Nephron (organoid): ENCODE results near the gene TDRD5.

Experiments used
- H3K27ac Mint-ChIP-seq, 3 experiments: 2 replicates each; pipeline ENCODE4 v1.8.0; 2020; ENCODE audit warnings: mixed read lengths in 3 of 3, mild to moderate bottlenecking in 2 of 3, moderate library complexity in 1 of 3
- H3K27me3 Mint-ChIP-seq: 2 replicates; pipeline ENCODE4 v1.8.0; 2021; ENCODE audit warnings: low read depth, mild to moderate bottlenecking, moderate library complexity, mixed read lengths
- H3K36me3 Mint-ChIP-seq: 2 replicates; pipeline ENCODE4 v1.8.0; 2020; ENCODE audit warnings: low read depth, mixed read lengths
- H3K4me1 Mint-ChIP-seq: 2 replicates; pipeline ENCODE4 v1.8.0; 2020; ENCODE audit warnings: mixed read lengths
- H3K4me3 Mint-ChIP-seq, 3 experiments: 2 replicates each; pipeline ENCODE4 v1.8.0; 2020; ENCODE audit warnings: mild to moderate bottlenecking in 3 of 3, mixed read lengths in 3 of 3, moderate library complexity in 2 of 3
- H3K9me3 Mint-ChIP-seq: 2 replicates; pipeline ENCODE4 v1.8.0; 2020; ENCODE audit warnings: mixed read lengths
- TF ChIP-seq, protein P1 (sequence below), 3 experiments: fragments of 200-600 bp; sonication (generic); IDR thresholded peaks; one replicate each; pipeline ENCODE4 v1.5.0; 2021; ENCODE audit warnings: antibody characterized with exemption in 3 of 3; ENCODE audit not compliant: unreplicated experiment in 3 of 3

Gene TDRD5

GRCh38 chr1:179612361-179612760 lies 20.7 kb downstream of the TDRD5 start:
- Mint-ChIP-seq H3K27me3 (no peaks in the 10 kb centered on the region), H3K9me3 (no peaks in the 10 kb centered on the region), H3K4me3 (no peak overlapping the region), H3K27ac (no peak overlapping the region), H3K36me3 (no peaks in the 10 kb centered on the region), H3K4me1 (no peaks in the 10 kb centered on the region)
- TF ChIP-seq, protein P1, sequence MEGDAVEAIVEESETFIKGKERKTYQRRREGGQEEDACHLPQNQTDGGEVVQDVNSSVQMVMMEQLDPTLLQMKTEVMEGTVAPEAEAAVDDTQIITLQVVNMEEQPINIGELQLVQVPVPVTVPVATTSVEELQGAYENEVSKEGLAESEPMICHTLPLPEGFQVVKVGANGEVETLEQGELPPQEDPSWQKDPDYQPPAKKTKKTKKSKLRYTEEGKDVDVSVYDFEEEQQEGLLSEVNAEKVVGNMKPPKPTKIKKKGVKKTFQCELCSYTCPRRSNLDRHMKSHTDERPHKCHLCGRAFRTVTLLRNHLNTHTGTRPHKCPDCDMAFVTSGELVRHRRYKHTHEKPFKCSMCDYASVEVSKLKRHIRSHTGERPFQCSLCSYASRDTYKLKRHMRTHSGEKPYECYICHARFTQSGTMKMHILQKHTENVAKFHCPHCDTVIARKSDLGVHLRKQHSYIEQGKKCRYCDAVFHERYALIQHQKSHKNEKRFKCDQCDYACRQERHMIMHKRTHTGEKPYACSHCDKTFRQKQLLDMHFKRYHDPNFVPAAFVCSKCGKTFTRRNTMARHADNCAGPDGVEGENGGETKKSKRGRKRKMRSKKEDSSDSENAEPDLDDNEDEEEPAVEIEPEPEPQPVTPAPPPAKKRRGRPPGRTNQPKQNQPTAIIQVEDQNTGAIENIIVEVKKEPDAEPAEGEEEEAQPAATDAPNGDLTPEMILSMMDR (IDR thresholded peaks at IDR 0.05; ENCODE audit: unreplicated experiment in 3 of 3): no peak

DNA sequence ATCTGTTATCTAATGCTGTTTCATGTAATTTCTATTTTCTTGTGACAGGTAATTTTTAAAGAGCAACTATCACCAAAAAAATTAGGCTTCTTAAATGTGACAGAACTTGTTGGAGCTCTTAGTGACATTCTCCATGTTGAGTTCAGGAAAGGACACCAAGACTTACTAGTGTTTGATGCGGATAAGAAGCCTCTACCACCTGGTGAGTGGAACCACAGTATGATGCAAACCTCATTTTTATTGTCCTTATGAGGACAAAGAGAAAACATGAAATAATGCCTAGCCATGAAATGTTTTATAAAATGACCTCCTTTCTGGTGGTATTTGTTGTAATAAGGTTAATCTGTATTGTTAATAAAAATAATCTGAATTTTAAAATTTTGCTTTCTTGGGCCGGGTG lies 39.1 kb downstream of the TDRD5 start:
- H3K9me3 Mint-ChIP-seq: no peaks in the 10 kb centered on the region
- no peaks in the 10 kb centered on the region for H3K36me3 Mint-ChIP-seq
- H3K4me1 Mint-ChIP-seq: no peaks in the 10 kb centered on the region
- H3K27ac Mint-ChIP-seq: no peak overlapping the region
- H3K27me3 Mint-ChIP-seq: peaks cover 3% of the 10 kb centered on the region
- TF ChIP-seq, protein P1 (IDR thresholded peaks at IDR 0.05; ENCODE audit: unreplicated experiment in 3 of 3): no peak
- H3K4me3 Mint-ChIP-seq: no peak overlapping the region

- TF ChIP-seq, protein P1 (IDR thresholded peaks at IDR 0.05; ENCODE audit: unreplicated experiment in 3 of 3): no peak
- H3K27me3 Mint-ChIP-seq: peaks cover 3% of the 10 kb centered on the region
- no peaks in the 10 kb centered on the region for H3K9me3 Mint-ChIP-seq
- no peaks in the 10 kb centered on the region for H3K4me1 Mint-ChIP-seq
- H3K4me3 Mint-ChIP-seq: no peak overlapping the region
- no peak overlapping the region for H3K27ac Mint-ChIP-seq
- no peaks in the 10 kb centered on the region for H3K36me3 Mint-ChIP-seq
Measured at GRCh38 chr1:179632868-179633267, 41.2 kb downstream of the TDRD5 start.

GRCh38 chr1:179637211-179637860 lies 45.7 kb downstream of the TDRD5 start:
- Mint-ChIP-seq H3K27ac (no peak overlapping the region), H3K9me3 (no peaks in the 10 kb centered on the region), H3K36me3 (peaks cover 3% of the 10 kb centered on the region), H3K4me1 (no peaks in the 10 kb centered on the region), H3K4me3 (no peak overlapping the region), H3K27me3 (no peaks in the 10 kb centered on the region)
- TF ChIP-seq, protein P1 (IDR thresholded peaks at IDR 0.05; ENCODE audit: unreplicated experiment in 3 of 3): no peak

GRCh38 chr1:179661018-179661417 lies 69.4 kb downstream of the TDRD5 start:
- no peaks in the 10 kb centered on the region for H3K27me3 Mint-ChIP-seq
- peaks cover 16% of the 10 kb centered on the region for H3K9me3 Mint-ChIP-seq
- TF ChIP-seq, protein P1 (IDR thresholded peaks at IDR 0.05; ENCODE audit: unreplicated experiment in 3 of 3): no peak
- no peaks in the 10 kb centered on the region for H3K4me1 Mint-ChIP-seq
- H3K4me3 Mint-ChIP-seq: no peak overlapping the region
- H3K36me3 Mint-ChIP-seq: peaks cover 33% of the 10 kb centered on the region
- H3K27ac Mint-ChIP-seq: no peak overlapping the region

DNA sequence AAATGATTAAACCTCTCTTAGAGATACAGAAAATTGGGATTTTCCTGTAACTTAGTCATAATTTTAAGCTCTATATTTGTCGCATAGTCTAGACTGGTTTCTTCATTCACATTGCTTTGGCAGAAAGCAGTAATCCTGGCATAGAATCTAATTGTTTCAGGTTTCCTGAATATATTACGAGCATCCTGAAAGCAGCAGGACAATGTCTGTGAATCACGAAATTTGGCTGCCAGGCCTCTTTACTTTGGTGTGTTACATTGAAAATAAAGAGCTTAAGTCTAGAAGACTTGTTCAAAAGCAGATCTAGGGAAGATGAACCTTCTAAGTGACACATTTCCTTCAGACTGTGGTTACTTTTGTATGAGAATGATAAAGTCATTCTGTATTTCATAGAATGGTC lies 72.2 kb downstream of the TDRD5 start:
- Mint-ChIP-seq H3K36me3 (peaks cover 29% of the 10 kb centered on the region), H3K27me3 (no peaks in the 10 kb centered on the region), H3K27ac (no peak overlapping the region), H3K4me3 (no peak overlapping the region), H3K9me3 (peaks cover 11% of the 10 kb centered on the region), H3K4me1 (no peaks in the 10 kb centered on the region)
- TF ChIP-seq, protein P1 (IDR thresholded peaks at IDR 0.05; ENCODE audit: unreplicated experiment in 3 of 3): no peak
